HG03196 (cell line): Measurements from ENCODE around the gene PIGT.

Source experiments
- ATAC-seq: cut with Tn5 transposase; IDR thresholded peaks from one replicate; pipeline ENCODE4 v1.9.1; 2021; ENCODE audit not compliant: unreplicated experiment

Gene PIGT

GRCh38 chr20:45427236-45428149 is 11.6 kb downstream of the PIGT start:
- ATAC-seq, result no peak

GRCh38 chr20:45429618-45430017 is 13.7 kb downstream of the PIGT start:
- no peak for ATAC-seq

- peak; percentile 65 for ATAC-seq
Measured at GRCh38 chr20:45432294-45432693, 16.4 kb downstream of the PIGT start.

- no peak for ATAC-seq
Measured at GRCh38 chr20:45433316-45433715, 17.4 kb downstream of the PIGT start.

- no peak for ATAC-seq
Measured at GRCh38 chr20:45433976-45434375, 18.0 kb downstream of the PIGT start.

GRCh38 chr20:45436732-45437485 is 21.0 kb downstream of the PIGT start:
- peak; percentile 82 for ATAC-seq

GRCh38 chr20:45440424-45440823 is 24.5 kb downstream of the PIGT start:
- no peak for ATAC-seq

GRCh38 chr20:45440891-45441685 is 25.1 kb downstream of the PIGT start:
- ATAC-seq, result no peak

GRCh38 chr20:45441746-45442145 is 25.8 kb downstream of the PIGT start:
- no peak for ATAC-seq

- ATAC-seq, result no peak
Measured at GRCh38 chr20:45444050-45444449, 28.1 kb downstream of the PIGT start.

- no peak for ATAC-seq
Measured at GRCh38 chr20:45445805-45446562, 30.0 kb downstream of the PIGT start.

- ATAC-seq, result no peak
Measured at GRCh38 chr20:45448270-45448669, 32.3 kb downstream of the PIGT start.

- no peak for ATAC-seq
Measured at GRCh38 chr20:45449528-45449927, 33.6 kb downstream of the PIGT start.

GRCh38 chr20:45450097-45450818 is 34.3 kb downstream of the PIGT start:
- no peak for ATAC-seq

- no peak for ATAC-seq
Measured at GRCh38 chr20:45452238-45452637, 36.3 kb downstream of the PIGT start.

- ATAC-seq, result no peak
Measured at GRCh38 chr20:45452772-45453691, 37.1 kb downstream of the PIGT start.

- ATAC-seq, result no peak
Measured at GRCh38 chr20:45456632-45457031, 40.7 kb downstream of the PIGT start.

GRCh38 chr20:45459606-45460005 is 43.7 kb downstream of the PIGT start:
- no peak for ATAC-seq

- no peak for ATAC-seq
Measured at GRCh38 chr20:45461225-45461624, 45.3 kb downstream of the PIGT start.
